GM12801 (cell line): Measurements from ENCODE around the gene DHFR2.

ENCODE experiments used
- TF ChIP-seq, protein P1 (sequence below): IDR thresholded peaks from one replicate; pipeline ENCODE4 v1.5.1; 2011; ENCODE audit warnings: control low read depth; ENCODE audit not compliant: insufficient read length; ENCODE audit errors: extremely low read depth

Gene DHFR2

DNA sequence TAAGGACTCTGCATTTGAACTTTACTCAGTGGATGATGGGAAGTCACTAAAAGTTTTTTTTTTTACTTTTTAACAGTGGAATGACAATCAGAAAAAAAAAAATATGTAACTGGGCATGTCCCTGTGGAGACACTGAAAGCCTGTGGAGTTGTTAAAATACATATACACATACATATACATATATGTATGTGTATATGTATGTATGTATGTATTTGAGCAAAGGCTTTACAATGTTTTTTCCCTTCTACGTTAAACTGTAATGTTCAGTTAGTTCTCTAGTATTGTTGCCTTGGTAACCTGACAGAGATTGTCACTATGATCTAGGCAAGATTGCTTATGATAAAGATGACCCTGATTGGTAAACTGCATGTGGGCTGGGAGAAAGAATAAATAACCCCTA, 30.4 kb upstream of the DHFR2 start:
- TF ChIP-seq, protein P1, sequence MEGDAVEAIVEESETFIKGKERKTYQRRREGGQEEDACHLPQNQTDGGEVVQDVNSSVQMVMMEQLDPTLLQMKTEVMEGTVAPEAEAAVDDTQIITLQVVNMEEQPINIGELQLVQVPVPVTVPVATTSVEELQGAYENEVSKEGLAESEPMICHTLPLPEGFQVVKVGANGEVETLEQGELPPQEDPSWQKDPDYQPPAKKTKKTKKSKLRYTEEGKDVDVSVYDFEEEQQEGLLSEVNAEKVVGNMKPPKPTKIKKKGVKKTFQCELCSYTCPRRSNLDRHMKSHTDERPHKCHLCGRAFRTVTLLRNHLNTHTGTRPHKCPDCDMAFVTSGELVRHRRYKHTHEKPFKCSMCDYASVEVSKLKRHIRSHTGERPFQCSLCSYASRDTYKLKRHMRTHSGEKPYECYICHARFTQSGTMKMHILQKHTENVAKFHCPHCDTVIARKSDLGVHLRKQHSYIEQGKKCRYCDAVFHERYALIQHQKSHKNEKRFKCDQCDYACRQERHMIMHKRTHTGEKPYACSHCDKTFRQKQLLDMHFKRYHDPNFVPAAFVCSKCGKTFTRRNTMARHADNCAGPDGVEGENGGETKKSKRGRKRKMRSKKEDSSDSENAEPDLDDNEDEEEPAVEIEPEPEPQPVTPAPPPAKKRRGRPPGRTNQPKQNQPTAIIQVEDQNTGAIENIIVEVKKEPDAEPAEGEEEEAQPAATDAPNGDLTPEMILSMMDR = no peak

DNA sequence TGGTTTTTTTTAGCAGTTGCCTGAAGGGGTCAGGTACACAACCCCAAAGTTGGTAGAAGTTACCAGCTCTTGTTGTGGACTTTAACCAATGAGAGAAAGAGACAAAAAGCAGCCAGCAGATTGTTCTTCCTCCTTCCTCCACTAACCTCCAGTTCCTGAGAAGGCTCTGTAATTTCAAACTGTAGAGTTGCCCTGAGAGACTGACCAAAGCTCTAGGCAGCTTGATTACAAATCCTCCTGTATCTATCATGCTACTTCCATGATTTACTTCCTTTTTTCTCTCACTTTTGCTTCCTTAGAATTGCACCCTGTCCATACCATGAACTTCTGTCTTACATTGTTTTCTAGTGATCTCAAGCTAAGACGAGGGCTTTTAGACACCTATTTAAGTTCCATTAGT, 29.4 kb upstream of the DHFR2 start:
- TF ChIP-seq, protein P1 = no peak

DNA sequence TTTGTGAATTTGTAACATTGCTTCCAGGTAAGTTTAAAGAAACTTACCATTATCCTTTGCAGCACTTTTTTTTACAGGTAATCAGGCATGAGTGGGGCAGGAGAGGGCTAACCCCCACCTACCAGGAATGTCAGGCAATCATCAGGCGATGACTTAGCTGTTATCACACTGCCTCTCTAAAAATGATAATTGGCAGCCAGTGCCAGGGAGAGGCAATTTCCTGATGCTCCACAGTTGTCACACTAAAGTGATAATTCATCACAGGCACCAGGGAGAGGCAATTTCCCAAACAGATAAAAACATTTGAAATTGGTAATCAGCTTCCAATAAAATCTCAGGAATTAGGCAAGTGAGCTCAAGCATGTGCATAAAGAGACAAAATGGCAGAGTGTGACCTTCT, 26.4 kb upstream of the DHFR2 start:
- TF ChIP-seq, protein P1 = no peak

GRCh38 chr3:94083261-94083660, 20.5 kb upstream of the DHFR2 start:
- TF ChIP-seq, protein P1 = no peak

DNA sequence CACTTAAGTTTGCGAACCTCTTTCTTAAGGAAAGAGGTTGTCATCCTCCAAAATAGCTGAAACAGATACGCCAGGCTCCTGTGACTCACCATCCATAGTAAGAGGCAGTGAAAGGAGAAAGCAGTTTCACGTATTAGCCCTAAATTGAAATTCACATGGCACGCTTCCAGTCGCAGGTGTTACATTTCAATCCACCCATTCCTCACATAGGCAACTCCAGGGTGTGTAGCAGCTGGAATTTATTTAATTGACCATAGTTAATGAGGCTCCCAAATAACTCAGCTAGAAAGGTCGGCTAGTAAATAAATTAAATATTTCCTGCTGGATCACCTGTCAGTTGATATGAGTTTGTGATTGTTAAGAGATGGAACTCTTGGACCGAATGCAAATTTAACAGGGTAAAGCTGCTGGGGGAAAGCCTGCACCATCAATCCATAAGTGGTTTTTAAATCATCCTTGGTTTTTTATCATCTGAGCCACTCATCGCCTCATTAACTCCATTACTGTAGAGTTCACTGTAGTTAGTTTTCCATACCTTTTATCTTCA, 19.7 kb upstream of the DHFR2 start:
- TF ChIP-seq, protein P1 = no peak

DNA sequence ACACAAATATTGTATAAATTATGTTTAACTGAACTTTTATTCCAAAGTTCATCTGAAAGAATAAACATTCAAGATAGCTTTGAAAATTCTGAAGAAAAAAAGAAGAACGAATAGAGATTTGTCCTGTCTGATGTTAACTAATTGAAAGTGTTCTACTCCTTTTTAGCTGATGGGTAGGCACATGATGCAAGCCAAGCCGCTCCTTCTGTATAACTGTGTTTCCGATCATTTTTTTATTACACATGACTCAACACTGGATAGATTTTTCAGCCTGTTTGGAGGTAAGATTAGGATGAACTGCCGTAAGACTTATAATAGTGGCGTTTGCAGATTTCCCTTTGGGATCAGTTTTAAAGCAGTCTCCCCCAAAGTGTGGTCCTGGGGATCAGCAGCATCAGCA, 19.2 kb upstream of the DHFR2 start:
- TF ChIP-seq, protein P1 = no peak

GRCh38 chr3:94076055-94076454, 13.3 kb upstream of the DHFR2 start:
- TF ChIP-seq, protein P1 = no peak

DNA sequence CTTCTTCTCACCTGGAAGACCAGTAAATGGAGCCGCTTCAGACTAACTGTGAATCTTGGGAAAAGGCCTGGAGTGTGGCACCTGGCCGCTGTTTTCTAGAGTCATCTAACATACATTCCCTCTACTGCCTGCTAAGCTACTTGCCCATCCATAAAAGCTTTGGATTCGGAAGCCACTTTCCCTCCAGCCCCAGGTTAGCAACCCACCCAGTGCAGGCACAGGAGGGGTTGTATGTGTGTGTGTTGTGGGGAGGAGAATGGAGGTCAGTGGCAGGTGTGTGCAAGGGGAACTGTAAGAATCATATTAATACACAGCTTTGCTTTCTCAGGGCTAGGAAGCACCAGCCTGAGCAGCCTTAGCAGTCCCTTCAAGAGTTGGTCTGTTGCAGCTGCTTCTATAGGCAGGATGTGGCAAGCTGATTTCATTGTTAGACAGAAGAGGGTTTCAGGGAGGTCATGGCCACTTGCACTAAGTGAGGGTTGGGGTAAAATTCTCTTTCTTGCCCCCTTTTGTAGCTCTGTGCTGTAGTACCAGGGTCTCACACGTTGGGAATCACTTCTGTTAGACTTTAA, 9.1 kb upstream of the DHFR2 start:
- TF ChIP-seq, protein P1 = no peak
